ENCODE results near the gene MFSD8. TPM values are rescaled to one million over a fixed set of nuclear protein-coding genes. Genes with fewer than 3 reads are reported as not detected.

MFSD8 gene
- total RNA-seq, 1 experiment from 2014 or later: 14.9 TPM

DNA sequence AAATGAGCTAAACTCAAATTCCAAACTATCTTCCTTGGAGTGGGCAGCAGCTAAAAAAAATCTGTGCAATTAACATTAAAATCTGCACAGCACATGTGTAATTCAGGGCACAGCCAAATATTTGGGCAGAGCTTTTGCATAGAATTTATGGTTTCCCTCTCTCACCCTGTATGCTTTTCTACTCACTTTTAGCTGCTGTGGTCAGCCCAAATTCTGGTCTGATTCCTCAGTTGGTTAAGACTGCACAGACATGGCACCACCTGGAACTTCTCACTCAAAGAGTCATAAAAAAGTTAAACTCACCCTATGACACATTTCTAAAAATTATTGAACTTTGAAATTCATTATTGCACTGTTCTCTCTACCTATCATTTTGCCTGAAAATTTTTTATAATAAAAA, 89.2 kb downstream of the MFSD8 start:
- in situ Hi-C loops (cut with HindIII; ENCODE audit: low pct_unique_long_range_greater_than_20kb, low sequenced_read_pairs): no loop called here
- DNase-seq (ENCODE audit: low read depth): no peak

DNA sequence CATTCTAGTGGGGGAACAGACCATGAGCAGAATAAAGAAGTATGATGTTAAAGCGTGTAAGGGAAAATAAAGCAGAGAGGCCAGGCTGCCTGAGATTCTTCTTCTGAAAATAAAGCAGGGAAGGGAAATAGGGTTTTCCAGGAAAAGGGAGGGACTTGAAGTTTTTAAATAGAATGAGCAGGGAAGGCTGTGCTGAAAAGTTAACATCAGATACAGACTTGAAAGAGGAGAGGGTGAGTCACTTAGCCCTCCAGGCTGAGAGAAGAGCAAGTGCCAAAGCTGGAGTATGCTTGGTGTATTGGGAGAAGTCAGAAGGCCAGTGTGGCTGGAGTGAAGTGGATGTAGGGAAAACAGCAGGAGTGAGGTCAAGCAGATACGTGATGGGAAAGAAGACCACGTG, 94.3 kb downstream of the MFSD8 start:
- in situ Hi-C loops (cut with HindIII; ENCODE audit: low pct_unique_long_range_greater_than_20kb, low sequenced_read_pairs): no loop called here
- DNase-seq (ENCODE audit: low read depth): no peak

DNA sequence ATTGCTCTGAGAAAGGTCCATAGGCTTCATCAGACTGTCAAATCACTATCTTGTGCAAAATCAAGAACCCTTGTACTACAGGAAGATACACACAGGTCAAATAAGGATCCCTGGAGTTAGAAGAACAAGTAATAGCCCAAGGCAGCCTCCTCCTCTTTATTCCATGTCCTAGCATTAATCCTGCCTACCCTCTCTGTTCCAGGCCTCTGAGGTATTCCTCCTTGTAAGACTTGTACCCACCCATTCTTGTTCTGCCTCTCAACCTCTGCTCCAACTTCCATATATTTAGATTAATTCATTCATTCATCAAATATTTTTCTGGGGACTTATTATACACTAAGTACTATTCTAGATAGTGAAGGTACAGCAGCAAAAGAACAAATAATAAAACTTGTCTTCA, 94.7 kb downstream of the MFSD8 start:
- no peak for DNase-seq (ENCODE audit: low read depth)
- in situ Hi-C loops (cut with HindIII; ENCODE audit: low pct_unique_long_range_greater_than_20kb, low sequenced_read_pairs): no loop called here

DNA sequence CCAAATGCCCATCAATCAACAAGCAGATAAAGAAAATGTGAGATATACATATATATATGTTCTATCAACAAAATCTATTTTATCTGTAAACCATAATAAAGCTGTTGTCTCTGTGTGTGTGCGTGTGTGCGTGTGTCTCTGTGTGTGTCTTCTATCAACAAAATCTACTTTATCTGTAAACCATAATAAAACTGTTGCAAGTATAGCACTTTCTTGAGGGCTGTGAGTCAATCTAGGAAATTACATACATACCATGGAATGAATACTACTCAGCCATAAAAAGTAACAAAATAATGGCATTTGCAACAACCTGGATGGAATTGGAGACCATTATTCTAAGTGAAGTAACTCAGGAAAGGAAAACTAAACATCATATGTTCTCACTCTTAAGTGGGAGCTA, 96.8 kb downstream of the MFSD8 start:
- in situ Hi-C loops (cut with HindIII; ENCODE audit: low pct_unique_long_range_greater_than_20kb, low sequenced_read_pairs): no loop called here
- no peak for DNase-seq (ENCODE audit: low read depth)

Other genes starting within 250 kb of the MFSD8 start
- not detected in 2 replicates for gene SLC25A31, start 234.8 kb downstream of the MFSD8 start, total RNA-seq (2014; rRNA removed; shearing (Covaris generic); ENCODE audit: low replicate concordance)
- 16.2 and 17.7 TPM in 2 replicates for gene HSPA4L, start 182.9 kb downstream of the MFSD8 start, total RNA-seq (2014; rRNA removed; shearing (Covaris generic); ENCODE audit: low replicate concordance)
- gene PLK4, start 84.3 kb downstream of the MFSD8 start, total RNA-seq (2014; rRNA removed; shearing (Covaris generic); ENCODE audit: low replicate concordance): 11.5 and 13.5 TPM in 2 replicates
- gene ABHD18, start 233 bp upstream of the MFSD8 start, total RNA-seq (2014; rRNA removed; shearing (Covaris generic); ENCODE audit: low replicate concordance): 2.6 and 6.4 TPM in 2 replicates
- 17.6 and 25.3 TPM in 2 replicates for gene LARP1B, start 96.1 kb upstream of the MFSD8 start, total RNA-seq (2014; rRNA removed; shearing (Covaris generic); ENCODE audit: low replicate concordance)

Data from Caki2 (cell line).